PC-3 (cell line): Measurements from ENCODE around the gene TMEM271.

Source experiments
- CTCF ChIP-seq: fragments of 300-600 bp; sonication (generic); conservative IDR thresholded peaks from 2 replicates; pipeline ENCODE4 v1.5.1; 2017; ENCODE audit warnings: antibody characterized with exemption, low read depth, mild to moderate bottlenecking, low read length
- EZH2 ChIP-seq: fragments of 300-600 bp; sonication (generic); IDR thresholded peaks from one replicate; pipeline ENCODE4 v1.6.1; 2017; ENCODE audit warnings: antibody characterized with exemption, mild to moderate bottlenecking, low read length; ENCODE audit not compliant: unreplicated experiment

- TF ChIP-seq CTCF (no peak), EZH2 (no peak)
These were observed 49.6 kb upstream of the TMEM271 start for GRCh38 chr4:625631-626161.
